HUES6 (cell line): ENCODE measurements around the gene DCAF5.

Experiments
- H3K27ac ChIP-seq: 2 replicates; pipeline ENCODE4 v1.7.0; 2013; ENCODE audit warnings: low read depth, mild to moderate bottlenecking, low read length, inconsistent platforms
- H3K27me3 ChIP-seq: 2 replicates; pipeline ENCODE4 v1.6.1; 2013; ENCODE audit warnings: low read length; ENCODE audit not compliant: control insufficient read depth, insufficient read depth
- H3K36me3 ChIP-seq: 2 replicates; pipeline ENCODE4 v1.6.1; 2013; ENCODE audit warnings: low read length; ENCODE audit not compliant: control insufficient read depth, insufficient read depth
- H3K4me1 ChIP-seq: 2 replicates; pipeline ENCODE4 v1.6.1; 2013; ENCODE audit warnings: low read length; ENCODE audit not compliant: control insufficient read depth, insufficient read depth
- H3K4me3 ChIP-seq: 2 replicates; pipeline ENCODE4 v1.5.1; 2013; ENCODE audit warnings: low read depth, low read length
- H3K9ac ChIP-seq: one replicate; pipeline ENCODE4 v1.6.1; 2013; ENCODE audit warnings: mild to moderate bottlenecking, low read length
- H3K9me3 ChIP-seq: 2 replicates; pipeline ENCODE4 v1.6.1; 2013; ENCODE audit warnings: low read depth, low read length; ENCODE audit not compliant: control insufficient read depth, insufficient read depth

DCAF5 gene

DNA sequence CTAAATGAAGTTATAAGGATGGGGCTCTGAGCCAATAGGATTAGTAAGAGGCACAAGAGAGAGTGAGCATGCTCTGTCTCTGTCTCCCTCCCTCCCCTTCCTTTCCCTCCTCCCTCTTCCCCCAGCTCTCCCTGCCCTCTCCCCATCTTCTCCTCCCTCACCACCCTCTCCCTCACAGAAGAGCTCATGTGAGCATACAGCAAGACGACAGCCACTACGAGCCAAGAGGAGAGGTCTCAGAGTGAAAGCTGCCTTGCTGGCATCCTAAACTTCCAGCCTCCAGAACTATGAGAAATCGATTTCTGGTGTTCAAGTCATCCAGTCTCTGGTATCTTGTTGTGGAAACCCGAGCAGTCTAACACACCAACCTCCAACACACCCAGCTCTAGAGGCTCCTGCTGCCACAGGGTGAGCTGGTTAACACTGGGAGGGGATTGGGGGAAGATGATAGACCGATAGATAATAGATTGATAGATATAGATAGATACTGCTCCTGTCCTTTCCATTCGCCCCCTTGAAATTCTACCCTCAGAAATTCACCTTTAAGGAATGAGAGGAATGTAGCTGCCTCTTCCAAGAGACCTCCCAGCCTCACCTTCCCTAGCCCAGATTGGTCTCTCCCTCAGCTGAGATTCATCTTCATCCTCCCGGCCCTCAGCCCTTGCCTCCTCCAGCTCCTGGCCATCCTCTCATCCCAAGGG lies 148.0 kb downstream of the DCAF5 start:
- H3K9me3 ChIP-seq, result no peaks in the 10 kb centered on the region
- H3K9ac ChIP-seq, result peak overlapping the region; percentile 32
- peaks cover 19% of the 10 kb centered on the region for H3K4me1 ChIP-seq
- H3K4me3 ChIP-seq, result no peak overlapping the region
- no peaks in the 10 kb centered on the region for H3K27me3 ChIP-seq
- no peaks in the 10 kb centered on the region for H3K36me3 ChIP-seq
- no peak overlapping the region for H3K27ac ChIP-seq

DNA sequence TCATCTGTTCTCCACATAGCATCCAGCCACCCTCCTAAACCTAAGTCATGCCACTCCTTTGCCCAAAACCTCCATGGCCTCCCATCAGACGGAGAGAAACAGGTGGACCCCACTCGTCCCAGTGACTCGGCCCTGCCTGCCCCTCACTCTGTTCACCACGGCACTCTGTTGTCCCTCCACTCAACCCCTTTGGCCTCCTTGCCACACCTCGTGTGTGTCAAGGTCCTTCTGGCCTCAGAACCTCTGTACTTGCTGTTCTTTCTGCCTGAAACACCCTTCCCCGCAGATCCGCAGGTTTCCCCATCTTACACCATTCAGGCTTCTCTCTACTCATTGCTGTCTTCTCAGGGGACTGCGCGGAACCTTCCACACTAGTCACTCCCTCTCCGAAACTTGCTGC lies 149.3 kb downstream of the DCAF5 start:
- Histone ChIP-seq H3K9ac (no peak overlapping the region), H3K36me3 (no peaks in the 10 kb centered on the region), H3K4me1 (peaks cover 19% of the 10 kb centered on the region), H3K4me3 (no peak overlapping the region), H3K27me3 (no peaks in the 10 kb centered on the region), H3K9me3 (no peaks in the 10 kb centered on the region), H3K27ac (no peak overlapping the region)

DNA sequence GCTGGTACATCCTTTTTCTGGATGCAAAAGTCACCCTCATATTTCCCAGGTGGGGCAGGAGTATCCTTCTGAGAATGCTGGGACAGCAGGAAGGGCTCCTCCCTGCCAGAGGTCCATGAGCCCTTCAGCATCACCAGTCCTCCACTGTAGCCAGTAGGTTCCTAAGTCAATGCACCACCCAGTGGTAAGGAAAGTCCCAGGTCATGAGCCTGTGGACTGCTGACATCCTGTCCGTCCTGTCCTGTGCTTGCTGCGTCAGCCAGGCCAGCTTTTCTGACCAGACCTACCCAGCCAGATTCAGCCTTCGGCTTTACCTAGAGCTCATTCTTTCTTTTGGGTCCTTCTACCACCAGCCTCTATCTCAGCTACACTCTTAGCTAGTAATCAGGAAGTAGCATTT lies 150.8 kb downstream of the DCAF5 start:
- Histone ChIP-seq H3K9ac (no peak overlapping the region), H3K27me3 (no peaks in the 10 kb centered on the region), H3K4me1 (peaks cover 29% of the 10 kb centered on the region), H3K27ac (no peak overlapping the region), H3K9me3 (no peaks in the 10 kb centered on the region), H3K4me3 (no peak overlapping the region), H3K36me3 (no peaks in the 10 kb centered on the region)

DNA sequence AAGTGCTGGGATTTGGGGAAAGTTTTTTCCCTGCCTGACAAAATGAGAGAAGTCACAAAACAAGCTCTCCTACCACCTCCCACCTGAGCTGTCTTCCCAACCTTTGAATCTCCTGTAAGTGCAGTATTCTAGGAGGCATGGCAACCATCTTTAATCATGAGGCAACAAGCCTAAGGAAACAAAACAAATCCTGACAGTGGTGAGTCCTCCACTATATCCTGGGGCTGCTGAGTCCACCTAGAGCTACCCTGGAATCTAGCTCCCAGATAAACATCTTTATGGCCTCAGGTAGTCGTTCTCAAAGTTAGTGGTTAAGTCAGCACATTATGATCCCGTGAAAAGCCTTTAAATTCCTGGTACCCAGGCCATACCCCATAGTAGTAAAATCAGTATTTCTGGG lies 151.5 kb downstream of the DCAF5 start:
- H3K4me3 ChIP-seq, result no peak overlapping the region
- peaks cover 29% of the 10 kb centered on the region for H3K4me1 ChIP-seq
- H3K27ac ChIP-seq, result no peak overlapping the region
- H3K9me3 ChIP-seq, result no peaks in the 10 kb centered on the region
- H3K36me3 ChIP-seq, result no peaks in the 10 kb centered on the region
- H3K9ac ChIP-seq, result no peak overlapping the region
- no peaks in the 10 kb centered on the region for H3K27me3 ChIP-seq
